ENCODE results near the gene TCN1.
"Not testable (repeated sequence)": the region's sequence is repeated elsewhere in the genome, so short reads cannot be mapped to it uniquely, and the experiment has no call there.

Gene TCN1

DNA sequence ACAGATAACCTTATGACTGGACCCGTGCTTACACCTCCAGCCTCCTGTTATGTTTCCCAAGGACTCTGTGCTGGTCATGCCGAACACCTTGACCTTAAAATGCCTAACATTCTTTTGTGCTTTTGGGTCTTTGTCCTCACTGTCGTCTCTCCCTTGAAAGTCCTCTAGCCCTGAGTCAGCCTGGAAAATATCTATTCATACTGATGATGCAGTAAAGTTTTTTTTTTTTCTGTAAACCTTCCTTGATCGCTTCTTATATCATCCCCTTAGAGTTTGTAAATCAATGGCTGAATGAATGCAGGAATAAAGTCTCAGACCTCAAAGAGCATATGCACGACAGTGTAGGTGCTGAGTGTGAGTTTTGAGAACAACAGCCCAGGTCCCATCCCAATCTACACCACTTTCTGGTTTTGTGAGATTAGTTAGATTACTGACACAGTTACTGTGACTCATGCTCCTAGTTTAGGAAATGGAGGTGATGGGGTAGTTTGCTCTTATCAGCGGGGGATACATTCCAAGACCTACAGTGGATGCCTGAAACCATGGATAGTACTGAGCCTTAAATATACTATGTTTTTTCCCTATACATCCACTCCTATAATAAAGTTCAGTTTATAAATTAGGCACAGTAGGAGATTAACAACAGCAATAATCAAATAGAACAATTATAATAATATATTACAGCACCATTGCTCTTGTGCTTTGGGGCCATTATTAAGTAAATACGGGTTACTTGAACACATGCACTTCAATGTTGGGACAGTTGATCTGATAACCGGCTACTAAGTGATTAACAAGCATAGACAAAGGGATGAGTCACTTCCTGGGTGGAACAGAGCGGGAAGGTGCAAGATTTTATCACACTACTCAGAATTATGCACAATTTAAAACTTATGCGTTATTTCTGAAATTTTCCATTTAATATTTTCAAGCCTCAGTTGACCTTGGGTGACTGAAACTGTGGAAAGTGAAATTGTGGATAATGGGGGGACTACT, 8.6 kb downstream of the TCN1 start:
- DNase-seq: no peak

DNA sequence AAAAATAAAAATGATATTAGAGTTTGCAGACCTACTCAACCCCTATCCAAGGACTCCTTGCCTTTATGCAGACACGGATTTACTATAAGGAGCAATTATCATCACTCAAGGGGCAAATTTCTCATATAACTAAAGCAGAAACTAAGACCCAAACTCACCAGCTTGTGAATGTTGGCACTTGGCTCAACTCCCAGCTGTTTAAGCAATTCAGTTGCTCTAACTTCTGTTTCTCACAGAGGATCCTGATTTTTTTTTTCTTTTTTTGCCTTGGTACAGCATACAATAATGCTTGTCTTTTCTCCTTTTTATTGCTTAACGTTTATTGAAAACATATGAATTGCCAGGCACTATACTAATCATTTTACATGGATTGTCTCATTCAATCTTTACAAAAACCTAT, 11.4 kb downstream of the TCN1 start:
- DNase-seq: no peak

DNA sequence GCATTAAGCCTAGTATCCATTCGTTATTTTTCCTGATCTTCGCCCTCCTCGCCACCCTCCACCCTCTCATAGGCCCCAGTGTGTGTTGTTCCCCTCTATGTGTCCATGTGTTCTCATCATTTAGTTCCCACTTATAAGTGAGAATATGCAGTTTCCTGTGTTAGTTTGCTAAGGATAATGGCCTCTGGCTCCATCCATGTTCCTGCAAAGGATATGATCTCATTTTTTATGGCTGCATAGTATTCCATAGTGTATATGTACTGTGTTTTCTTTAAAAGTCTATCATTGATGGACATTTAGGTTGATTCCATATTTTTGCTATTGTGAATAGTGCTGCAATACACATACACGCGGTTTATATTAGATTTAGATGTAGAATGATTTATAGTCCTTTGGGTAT, 14.9 kb downstream of the TCN1 start:
- not testable (repeated sequence) for DNase-seq

DNA sequence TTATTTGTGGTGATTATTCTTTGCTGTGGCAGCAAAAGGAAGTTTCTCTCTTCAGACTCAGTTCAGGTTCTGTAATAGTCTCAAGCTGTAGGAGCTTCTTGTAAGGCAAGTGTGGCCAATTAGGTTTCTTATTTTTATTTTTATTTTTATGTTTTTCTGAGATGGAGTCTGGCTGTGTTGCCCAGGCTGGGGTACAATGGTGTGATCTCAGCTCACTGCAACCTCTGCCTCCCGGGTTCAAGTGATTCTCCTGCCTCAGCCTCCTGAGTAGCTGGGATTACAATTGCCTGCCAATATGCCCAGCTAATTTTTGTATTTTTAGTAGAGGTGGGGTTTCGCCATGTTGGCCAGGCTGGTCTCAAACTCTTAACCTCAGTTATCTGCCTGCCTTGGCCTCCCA, 16.7 kb downstream of the TCN1 start:
- DNase-seq: not testable (repeated sequence)

DNA sequence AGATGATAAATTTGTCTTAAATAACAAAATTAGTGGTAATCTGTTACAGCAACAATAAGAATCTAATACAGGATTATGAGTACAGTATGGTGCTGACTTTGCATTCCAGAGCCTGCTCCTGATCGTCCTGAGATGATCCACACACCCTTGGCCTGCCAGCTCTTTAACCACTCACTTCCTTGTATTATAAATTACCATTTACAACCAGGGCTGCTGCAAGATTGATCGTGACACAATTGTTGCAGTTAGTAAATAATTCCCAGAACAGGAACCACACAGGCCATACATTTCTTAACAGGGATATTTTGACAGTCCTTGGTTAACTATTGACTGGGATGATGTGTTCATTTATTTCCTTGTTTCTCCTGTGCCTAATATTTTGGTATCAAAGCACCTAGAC, 17.2 kb downstream of the TCN1 start:
- no peak for DNase-seq

DNA sequence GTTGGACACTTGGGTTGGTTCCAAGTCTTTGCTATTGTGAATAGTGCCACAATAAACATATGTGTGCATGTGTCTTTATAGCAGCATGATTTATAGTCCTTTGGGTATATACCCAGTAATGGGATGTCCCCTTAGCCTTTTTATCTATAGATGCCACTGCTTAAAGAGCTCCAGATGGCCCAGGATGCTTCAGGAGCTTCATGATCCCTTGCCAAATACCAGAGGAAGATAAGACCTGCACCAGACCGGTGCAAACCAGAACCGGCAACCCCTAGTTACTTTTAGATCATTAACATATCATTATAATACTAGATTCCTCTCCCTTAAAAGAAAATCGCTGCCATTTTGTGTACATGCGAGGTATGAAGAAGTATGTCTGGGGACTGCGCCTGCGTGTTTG, 17.8 kb downstream of the TCN1 start:
- not testable (repeated sequence) for DNase-seq

DNA sequence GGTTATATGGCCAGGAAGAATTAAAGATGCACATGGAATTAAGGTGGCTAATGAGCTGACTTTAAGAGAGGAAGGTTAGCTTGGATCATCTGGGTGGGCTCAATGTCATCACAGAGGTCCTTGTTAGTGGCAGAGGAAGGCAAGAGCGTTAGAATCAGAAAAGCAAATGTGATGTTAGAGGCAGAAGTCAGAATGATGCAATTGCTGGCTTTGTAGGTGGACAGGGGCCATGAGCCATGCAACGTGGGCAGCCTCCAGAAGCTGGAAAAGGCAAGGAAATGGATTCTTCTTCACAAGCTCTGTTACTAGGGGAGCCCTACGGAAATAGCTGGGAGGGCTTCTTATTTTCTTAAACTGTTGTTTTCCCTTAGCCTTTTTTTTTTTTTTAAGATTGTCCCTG, 18.7 kb downstream of the TCN1 start:
- DNase-seq: no peak

DNA sequence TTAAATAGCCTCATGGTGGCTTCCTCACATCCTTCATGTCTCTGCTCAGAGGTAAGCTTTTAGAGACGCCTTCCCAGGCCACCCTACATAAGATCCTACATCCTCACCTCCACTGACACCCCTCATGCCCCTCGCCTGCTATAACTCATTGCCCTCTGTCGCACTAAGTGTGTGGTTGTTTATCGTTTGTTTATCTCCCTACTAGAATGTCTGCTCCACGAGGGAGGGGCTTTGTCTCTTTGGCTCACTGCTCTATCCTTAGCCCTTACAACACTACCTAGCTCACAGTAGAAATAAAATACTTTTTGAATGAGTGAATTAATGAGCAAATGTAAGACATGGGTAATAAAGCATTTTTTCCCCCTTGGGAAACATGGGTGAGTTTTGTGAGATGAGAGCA, 19.7 kb downstream of the TCN1 start:
- DNase-seq: no peak

DNA sequence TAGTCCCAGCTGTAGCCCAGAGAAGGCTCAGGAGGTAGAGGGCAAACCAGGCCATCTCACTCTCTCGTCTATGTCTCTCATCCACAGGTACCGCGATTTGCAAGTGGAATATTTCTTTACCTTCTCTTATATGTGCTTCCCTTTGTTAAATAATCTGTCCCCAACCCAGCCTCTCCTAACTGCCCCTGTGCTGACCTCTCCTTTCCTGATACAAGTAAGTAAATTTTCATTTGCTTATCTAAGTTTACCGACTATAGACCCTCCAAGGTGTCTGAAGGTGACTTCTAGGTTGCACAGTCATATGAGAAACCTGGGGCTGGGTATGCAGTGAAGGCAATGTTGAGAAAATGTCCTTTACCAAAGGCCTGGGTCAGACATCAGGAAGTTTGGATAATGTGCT, 20.9 kb downstream of the TCN1 start, which contains the start of gene CBLIF:
Gene CBLIF (minus strand): TSS at position 101 of the 400 bp plus-strand sequence. CDS start 46 bp downstream, at position 55.
- no peak for DNase-seq

DNA sequence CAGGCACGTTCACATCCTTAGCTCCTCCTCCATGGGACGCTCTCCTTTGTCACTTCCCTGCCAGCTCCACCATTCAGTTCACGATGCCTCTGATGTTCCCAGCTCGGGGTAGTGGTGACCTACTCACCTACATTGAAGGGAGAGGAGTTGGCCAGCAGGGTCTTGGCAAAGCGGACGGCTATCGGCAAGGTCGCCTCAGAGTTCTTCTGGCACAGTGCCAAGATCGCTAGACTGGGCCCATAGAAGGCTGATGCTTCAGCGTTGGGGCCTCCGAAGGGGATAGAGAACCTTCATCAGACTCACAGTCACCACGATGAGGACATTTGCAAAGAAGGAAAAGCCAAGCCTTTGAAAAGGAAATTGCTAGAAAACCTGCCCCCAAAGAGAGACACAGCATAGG, 24.0 kb downstream of the TCN1 start:
- no peak for DNase-seq

DNA sequence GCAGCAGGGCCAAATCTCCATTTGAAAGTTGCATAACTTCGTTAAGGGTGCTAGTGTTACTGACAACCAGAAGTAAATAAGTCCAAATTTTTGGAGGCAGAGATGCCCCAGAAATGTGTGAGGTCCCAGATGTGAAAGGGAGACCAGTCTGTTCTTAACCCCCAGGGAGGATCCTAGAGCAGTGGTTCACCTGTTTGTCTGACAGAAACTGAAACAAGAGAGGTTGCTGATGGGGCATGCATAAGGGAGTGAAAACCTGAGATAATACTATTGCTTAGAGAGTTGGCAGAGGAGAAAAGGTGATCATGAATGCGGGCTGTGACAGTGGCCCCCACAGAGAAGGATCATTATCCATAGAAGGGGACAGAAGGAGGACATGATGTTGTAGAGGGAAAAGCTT, 24.8 kb downstream of the TCN1 start:
- DNase-seq: no peak

DNA sequence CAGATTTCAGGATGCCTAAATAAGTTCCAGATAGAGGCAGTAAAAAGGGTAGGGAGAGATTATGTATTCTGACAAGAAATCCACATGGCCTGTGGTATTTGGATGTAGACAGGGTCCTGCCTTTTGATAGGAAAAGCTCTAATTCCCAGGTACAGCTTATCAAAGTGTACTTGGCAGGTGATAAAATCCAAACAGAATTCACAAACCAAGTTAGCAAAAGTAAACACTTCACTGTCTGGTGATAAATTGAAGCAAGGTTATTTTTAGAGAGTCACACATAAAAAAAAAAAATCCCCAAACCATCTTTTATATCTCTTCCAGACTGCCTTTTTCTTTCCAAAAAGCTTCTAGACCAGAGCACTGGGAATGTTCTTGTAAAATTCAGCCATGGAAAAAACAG, 26.7 kb downstream of the TCN1 start:
- DNase-seq: no peak

DNA sequence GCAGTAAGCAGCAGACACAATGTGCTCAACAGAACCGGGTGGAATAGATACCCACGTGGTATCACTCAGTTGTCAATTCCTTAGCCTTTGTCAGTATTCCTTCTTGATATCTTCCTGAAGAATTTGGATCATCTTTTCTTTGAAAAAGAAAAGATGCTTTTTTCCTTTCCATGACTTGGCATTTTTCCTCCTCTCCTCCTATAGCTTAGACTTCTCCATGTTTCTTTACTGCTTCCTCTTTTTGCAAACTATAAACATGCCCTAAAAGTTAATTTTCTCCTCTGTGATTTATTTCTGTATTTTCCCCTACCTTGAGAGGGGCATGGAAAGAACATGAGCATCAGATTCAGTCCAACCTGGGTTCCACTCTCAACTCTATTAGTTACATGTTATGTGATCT, 32.7 kb downstream of the TCN1 start:
- no peak for DNase-seq

DNA sequence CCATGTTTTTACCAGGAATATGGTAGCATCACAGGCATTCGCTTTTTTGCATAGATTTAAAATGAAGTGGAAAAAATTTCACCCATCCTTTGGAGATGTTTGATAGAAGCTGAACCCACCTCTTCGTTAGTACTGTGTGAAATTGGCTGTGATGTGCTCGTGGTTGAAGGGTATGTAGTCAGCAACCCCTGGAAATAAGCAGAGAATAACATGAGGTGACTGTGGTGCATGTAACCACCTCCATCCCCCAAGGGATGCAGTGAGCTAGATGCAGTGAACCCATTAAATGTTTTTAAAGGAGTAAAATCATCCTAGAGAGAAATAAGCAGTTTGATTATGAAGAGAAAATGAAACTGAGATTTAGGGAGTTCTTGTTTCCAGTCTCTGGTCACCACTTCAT, 36.9 kb downstream of the TCN1 start:
- no peak for DNase-seq

DNA sequence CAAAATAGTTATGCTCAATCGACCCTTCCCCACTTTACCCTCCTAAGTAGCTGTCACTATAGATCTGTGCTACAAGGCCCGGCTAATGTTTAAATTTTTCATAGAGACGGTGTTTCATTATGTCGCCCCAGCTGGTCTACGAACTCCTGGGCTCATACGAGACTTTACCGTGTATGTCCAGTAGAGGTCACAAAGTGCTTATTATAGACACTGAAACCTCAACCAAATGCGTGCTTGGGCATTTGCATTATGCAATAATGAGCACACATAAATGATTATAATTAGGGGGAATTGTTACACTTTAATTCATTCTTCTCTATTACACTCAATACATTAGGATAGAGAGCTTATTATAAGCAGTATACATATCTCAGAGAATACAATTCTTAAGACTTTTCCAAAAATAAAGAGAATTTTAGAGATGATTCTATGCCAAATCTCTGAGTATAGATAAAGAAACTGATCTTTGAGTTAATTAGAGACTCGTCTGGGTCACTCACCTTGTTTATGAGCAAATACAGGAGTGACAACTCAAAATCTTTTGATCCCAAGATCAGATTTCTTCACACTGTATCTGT, 43.2 kb downstream of the TCN1 start:
- DNase-seq: no peak

DNA sequence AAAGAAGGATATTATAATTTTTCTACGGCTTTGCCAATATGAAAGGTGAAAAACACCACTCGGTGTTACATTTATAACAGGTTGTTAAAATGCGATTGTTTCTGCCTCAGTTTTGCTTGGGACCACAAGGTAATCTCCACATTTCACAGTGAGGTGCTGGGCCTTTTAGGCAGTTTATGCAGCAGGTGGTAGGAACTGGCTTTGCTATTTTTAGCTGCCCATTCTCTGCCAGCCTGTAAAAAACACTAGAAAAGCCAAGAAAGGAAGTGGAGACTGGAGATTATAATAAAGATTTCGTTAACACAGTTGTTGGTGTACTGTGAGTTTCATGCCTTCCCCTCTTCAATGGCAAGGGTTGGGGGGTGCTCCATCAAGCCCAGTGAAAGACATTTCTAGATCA, 47.7 kb downstream of the TCN1 start:
- DNase-seq: no peak

DNA sequence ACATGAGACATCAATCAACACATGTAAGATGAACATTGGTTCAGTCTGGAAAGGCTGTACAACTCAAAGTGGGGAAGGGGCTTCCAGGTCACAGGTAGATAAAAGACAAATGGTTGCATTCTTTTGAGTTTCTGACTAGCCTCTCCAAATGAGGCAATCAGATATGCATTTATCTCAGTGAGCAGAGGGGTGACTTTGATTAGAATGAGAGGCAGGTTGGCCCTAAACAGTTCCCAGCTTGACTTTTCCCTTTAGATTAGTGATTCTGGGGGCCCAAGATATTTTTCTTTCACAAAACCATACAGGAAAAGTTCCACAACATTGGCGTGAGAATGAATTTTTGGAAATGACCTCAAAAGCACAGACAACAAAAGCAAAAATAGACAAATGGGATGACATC, 49.9 kb downstream of the TCN1 start:
- DNase-seq: not testable (repeated sequence)

DNA sequence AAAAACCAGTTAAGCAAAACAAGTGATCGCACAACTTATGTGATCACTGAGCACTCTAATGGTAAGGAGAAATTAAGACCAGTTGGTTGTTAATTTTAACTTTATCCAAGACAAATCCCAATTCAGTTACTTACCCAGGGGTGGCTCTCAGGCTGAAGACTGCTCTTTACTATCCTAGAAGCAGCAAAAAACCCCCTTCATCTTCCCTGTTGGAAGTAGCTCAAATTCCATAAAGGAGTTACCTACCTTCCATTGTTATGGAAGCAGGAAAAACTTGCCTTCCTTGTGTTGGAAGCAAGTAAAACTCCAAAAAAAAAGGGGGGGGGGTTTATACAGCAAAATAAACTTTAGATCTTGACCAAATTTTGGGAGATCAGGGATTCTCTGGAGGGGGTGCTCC, 50.5 kb downstream of the TCN1 start:
- no peak for DNase-seq

DNA sequence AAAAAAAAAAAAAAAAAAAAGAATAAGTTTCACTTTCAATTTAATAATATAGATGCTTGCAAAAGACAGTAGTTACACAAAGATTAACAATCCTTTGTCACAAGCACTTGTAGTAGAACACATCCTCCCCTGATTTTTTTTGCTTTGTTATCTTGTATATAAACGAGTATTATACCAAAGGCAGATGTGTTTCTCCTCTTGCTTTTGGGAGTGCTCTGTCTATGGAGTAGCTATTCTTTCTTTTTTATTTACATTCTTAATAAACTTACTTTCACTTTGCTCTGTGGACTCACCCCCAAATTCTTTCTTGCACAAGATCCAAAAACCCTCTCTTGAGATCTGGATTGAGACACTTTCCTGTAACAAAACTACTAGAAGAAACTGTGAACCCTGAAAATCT, 52.3 kb downstream of the TCN1 start:
- no peak for DNase-seq

DNA sequence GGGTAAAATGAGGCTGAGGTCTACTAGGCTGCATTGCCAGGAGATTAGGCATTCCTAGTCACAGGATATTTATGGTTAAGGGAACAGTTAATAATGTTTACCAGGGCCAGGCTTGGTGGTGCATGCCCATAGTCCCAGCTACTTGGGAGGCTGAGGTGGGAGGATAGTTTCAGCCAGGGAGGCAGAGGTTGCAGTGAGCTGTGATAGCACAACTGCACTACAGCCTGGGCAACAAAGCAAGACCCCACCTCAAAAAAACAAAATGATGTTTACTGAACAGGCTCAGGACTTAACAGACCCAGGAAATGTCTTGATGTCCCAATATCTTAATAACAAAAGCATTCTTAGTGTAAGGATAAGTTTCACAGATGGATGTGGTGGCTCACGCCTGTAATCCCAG, 52.9 kb downstream of the TCN1 start:
- no peak for DNase-seq

DNA sequence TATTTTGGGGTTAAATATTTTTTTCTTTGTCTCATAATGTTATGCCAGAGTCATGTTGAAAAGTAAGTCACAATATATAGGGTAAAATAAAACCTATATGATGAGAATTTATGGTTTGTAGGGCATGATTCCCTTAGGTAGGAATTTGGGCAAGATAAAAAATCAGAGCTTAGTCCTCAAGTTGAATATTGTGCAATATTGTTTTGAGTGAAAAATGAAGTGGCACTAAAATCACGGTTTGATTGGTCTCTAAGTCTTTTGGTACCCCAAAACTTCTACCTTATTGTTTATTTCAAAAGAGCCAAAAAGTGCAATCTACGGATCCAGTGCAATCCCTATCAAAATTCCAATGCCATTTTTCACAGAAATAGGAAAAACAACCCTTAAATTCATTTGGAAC, 54.1 kb downstream of the TCN1 start:
- DNase-seq: no peak

DNA sequence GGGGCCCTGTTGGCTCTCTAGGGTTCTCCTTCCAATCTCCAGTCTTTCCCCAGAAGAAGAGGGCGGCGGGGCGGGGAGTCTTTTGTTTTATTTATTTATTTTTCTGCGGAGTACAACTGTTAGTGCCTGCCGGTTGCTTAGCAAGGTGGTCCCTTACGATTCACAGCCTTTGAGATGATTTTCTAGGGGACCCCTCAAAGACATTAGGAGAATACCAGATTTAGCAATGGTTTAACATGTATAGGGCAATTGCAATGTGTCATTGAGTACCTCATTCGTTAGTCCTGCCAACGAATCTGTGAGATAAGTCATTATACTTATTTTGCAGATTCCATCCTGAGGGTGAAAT, 55.4 kb downstream of the TCN1 start:
- no peak for DNase-seq

DNA sequence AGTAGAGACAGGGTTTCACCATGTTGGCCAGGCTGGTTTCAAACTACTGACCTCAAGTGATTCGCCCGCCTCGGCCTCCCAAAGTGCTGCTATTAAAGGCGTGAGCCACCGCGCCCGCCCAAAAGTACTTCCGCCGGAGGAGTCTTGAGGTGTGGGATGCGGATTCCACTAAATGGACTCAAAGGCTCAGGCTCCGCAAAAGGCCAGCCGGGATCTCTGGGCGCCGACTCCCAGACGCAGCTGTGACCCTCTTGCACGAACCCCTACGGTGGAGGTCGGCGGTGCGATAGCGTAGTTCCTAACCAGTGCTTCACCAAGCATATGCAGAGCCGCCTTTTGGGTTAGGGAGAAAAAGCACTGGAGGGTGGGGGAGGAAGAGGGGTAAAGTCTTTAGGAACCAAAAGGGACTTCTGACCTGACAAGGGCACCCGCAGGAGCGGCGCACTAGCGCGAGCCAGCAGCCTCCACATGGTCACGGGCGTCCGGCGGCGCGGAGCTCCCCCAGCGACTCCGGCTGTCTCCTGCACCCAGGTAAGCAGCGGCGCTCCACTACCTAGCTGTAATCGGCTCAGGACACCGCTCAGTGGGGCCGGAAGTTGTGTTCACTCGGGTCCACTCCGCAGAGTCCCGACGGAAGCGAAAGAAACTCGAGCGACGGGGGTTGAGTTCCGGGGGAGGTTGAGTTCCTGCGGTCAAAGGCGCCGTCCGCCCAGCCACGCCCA, 55.9 kb downstream of the TCN1 start, which contains the start of gene MRPL16:
Gene MRPL16 (minus strand): TSS at position 590 of the 722 bp plus-strand sequence. CDS start 120 bp downstream, at position 470.
- peak; percentile 84 for DNase-seq
